ENCODE data around the gene TUBGCP2. TPM values are rescaled to one million over a fixed set of nuclear protein-coding genes. Genes with fewer than 3 reads are reported as not detected.
"Not testable (repeated sequence)": the region's sequence is repeated elsewhere in the genome, so short reads cannot be mapped to it uniquely, and the experiment has no call there.

TUBGCP2 gene
- total RNA-seq, 1 experiment from 2014 or later: 52.4 TPM

DNA sequence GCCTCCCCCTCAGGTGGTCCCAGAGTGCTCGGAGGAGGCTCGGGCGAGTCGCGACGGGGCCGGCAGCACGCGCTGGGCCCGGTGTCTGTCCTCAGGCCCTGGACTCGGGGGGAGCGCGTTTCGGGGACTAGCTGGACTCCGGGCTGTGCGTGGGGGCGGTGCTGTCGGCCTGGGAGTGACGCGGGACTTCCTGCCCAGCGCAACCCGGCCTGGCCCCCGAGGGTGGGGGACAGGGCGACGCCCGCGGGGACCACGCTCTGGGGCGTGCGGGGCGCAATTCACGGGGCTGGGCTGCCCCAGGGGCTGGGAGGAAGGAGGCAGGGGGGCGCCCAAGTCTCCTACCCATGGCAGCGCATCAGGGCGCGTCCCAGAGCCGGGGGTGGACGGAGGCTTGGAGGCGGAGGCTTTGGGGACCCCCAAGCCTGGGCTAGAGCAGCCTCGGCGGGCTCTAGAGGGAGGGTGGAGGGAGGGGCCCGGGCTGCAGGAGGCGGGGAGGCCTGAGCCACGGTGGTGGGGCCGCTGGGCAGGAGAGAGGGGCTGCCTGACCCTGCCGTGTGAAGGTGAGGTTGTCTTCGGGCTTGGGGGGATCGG lies 73.3 kb downstream of the TUBGCP2 start:
- Mint-ChIP-seq H3K36me3 (ENCODE audit: insufficient read depth in 1 of 3, low read depth in 3 of 3) (peaks cover 0 to 13% (median 0%) of the 10 kb centered on the region in 3 experiments; a peak in 3 of 7 replicates), H3K4me1 (peaks cover 19 to 28% of the 10 kb centered on the region in 2 experiments), H3K9me3 (peaks cover 0 to 4% of the 10 kb centered on the region in 2 experiments; a peak in 2 of 5 replicates), H3K27me3 (ENCODE audit: low read depth) (peaks cover 74% of the 10 kb centered on the region), H3K4me3 (peak overlapping the region; percentile 39 to 69; a peak in 3 of 5 replicates), H3K27ac (no peak overlapping the region)
- no peaks in the 10 kb centered on the region for H3K9me3 ChIP-seq (ENCODE audit: control insufficient read depth, low read depth, low read length)
- no peaks in the 10 kb centered on the region; the same call in 1 of the 2 replicates for H3K4me1 ChIP-seq (ENCODE audit: insufficient read depth, low read length)
- TF ChIP-seq, protein P1, sequence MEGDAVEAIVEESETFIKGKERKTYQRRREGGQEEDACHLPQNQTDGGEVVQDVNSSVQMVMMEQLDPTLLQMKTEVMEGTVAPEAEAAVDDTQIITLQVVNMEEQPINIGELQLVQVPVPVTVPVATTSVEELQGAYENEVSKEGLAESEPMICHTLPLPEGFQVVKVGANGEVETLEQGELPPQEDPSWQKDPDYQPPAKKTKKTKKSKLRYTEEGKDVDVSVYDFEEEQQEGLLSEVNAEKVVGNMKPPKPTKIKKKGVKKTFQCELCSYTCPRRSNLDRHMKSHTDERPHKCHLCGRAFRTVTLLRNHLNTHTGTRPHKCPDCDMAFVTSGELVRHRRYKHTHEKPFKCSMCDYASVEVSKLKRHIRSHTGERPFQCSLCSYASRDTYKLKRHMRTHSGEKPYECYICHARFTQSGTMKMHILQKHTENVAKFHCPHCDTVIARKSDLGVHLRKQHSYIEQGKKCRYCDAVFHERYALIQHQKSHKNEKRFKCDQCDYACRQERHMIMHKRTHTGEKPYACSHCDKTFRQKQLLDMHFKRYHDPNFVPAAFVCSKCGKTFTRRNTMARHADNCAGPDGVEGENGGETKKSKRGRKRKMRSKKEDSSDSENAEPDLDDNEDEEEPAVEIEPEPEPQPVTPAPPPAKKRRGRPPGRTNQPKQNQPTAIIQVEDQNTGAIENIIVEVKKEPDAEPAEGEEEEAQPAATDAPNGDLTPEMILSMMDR (conservative IDR thresholded peaks at IDR 0.05): no peak
- no peak overlapping the region for H3K56ac ChIP-seq (ENCODE audit: insufficient read length, low read depth, low read length)
- H3K4ac ChIP-seq (ENCODE audit: low read depth, low read length): no peak overlapping the region
- H3K14ac ChIP-seq (ENCODE audit: insufficient read depth, low read length): no peak overlapping the region; the same call in 1 of the 2 replicates
- H3K23me2 ChIP-seq (ENCODE audit: insufficient read length, low read depth, low read length, poor library complexity, severe bottlenecking): peaks cover 14% of the 10 kb centered on the region
- no peaks in the 10 kb centered on the region for H4K20me1 ChIP-seq (ENCODE audit: control insufficient read depth, insufficient read depth, insufficient read length)
- no peak overlapping the region for H3K23ac ChIP-seq (ENCODE audit: insufficient read length, low read depth, low read length)
- H2BK12ac ChIP-seq (ENCODE audit: insufficient read length, low read depth, low read length): no peak overlapping the region
- H2BK20ac ChIP-seq (ENCODE audit: low read depth, low read length, poor library complexity, severe bottlenecking): no peak overlapping the region
- no peak overlapping the region for H2BK5ac ChIP-seq (ENCODE audit: insufficient read length, low read length)
- H3K27me3 ChIP-seq (ENCODE audit: insufficient read depth, low read length): peaks cover 14% of the 10 kb centered on the region; the same call in 1 of the 2 replicates
- no peak overlapping the region for H4K5ac ChIP-seq (ENCODE audit: insufficient read length, low read depth, low read length)
- H3T11ph ChIP-seq (ENCODE audit: low read length): no peak overlapping the region
- H3K4me2 ChIP-seq (ENCODE audit: insufficient read depth, insufficient read length, low read length): peak overlapping the region; percentile 27
- H3K18ac ChIP-seq (ENCODE audit: insufficient read length, low read depth, low read length): no peak overlapping the region
- H3K79me1 ChIP-seq (ENCODE audit: insufficient read depth, low read depth, low read length, poor library complexity, severe bottlenecking): no peaks in the 10 kb centered on the region
- H4K8ac ChIP-seq (replicated peaks; ENCODE audit: insufficient read length, low read depth, low read length): no peak overlapping the region
- H2BK15ac ChIP-seq (ENCODE audit: low read depth, low read length): no peak overlapping the region
- H3K9ac ChIP-seq (ENCODE audit: extremely low read depth, insufficient read length, low read length): no peak overlapping the region
- no peak overlapping the region for H2AFZ ChIP-seq (ENCODE audit: low read length)
- no peak overlapping the region for H3K27ac ChIP-seq (ENCODE audit: insufficient read length, low read depth, low read length)
- H2BK120ac ChIP-seq (ENCODE audit: low read depth, low read length, poor library complexity, severe bottlenecking): no peak overlapping the region
- DNase-seq: no peak
- H4K91ac ChIP-seq (ENCODE audit: insufficient read length, low read depth, low read length): no peak overlapping the region
- WGBS (ENCODE audit: extremely low coverage, insufficient read length, low lambda C conversion rate): no CpG with 5 or more reads among the region's 48 CpGs
- no peak overlapping the region for H2AK5ac ChIP-seq (ENCODE audit: insufficient read length, low read length)
- H3K79me2 ChIP-seq (ENCODE audit: insufficient read depth, low read length): no peaks in the 10 kb centered on the region

DNA sequence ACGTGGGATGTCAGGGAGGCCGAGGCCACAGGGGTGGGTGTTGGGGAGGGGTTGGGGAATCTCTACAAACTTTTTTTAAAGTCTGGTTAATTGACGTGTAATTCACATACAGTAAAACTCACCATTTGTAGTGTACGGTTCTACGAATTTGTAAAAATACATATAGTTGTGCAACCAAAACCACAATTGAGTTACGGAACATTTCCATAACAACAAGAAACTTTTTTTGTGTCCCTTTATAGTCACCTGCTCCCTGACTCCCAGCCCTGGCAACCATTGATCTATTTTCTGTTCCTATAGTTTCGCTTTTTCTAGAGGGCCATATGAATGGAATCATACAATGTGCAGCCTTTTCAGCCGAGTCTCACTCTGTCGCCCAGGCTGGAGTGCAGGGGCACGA lies 73.9 kb downstream of the TUBGCP2 start:
- H3K79me1 ChIP-seq (ENCODE audit: insufficient read depth, low read depth, low read length, poor library complexity, severe bottlenecking); H2AFZ ChIP-seq (ENCODE audit: low read length); H3K79me2 ChIP-seq (ENCODE audit: insufficient read depth, low read length); H3K4me2 ChIP-seq (ENCODE audit: insufficient read depth, insufficient read length, low read length); H3K56ac ChIP-seq (ENCODE audit: insufficient read length, low read depth, low read length); H4K20me1 ChIP-seq (ENCODE audit: control insufficient read depth, insufficient read depth, insufficient read length); H2BK12ac ChIP-seq (ENCODE audit: insufficient read length, low read depth, low read length); H3K4ac ChIP-seq (ENCODE audit: low read depth, low read length); H4K8ac ChIP-seq (replicated peaks; ENCODE audit: insufficient read length, low read depth, low read length); H3K23ac ChIP-seq (ENCODE audit: insufficient read length, low read depth, low read length); H3K18ac ChIP-seq (ENCODE audit: insufficient read length, low read depth, low read length); H3K14ac ChIP-seq (ENCODE audit: insufficient read depth, low read length); H3K9me3 ChIP-seq (ENCODE audit: control insufficient read depth, low read depth, low read length); H2AK5ac ChIP-seq (ENCODE audit: insufficient read length, low read length); H4K5ac ChIP-seq (ENCODE audit: insufficient read length, low read depth, low read length); H2BK5ac ChIP-seq (ENCODE audit: insufficient read length, low read length); H3K27ac ChIP-seq (ENCODE audit: insufficient read length, low read depth, low read length); H2BK120ac ChIP-seq (ENCODE audit: low read depth, low read length, poor library complexity, severe bottlenecking); H3K27ac Mint-ChIP-seq; H2BK20ac ChIP-seq (ENCODE audit: low read depth, low read length, poor library complexity, severe bottlenecking); H3K9me3 Mint-ChIP-seq; H3K9ac ChIP-seq (ENCODE audit: extremely low read depth, insufficient read length, low read length); DNase-seq; H3T11ph ChIP-seq (ENCODE audit: low read length); H4K91ac ChIP-seq (ENCODE audit: insufficient read length, low read depth, low read length); H2BK15ac ChIP-seq (ENCODE audit: low read depth, low read length); H3K4me1 ChIP-seq (ENCODE audit: insufficient read depth, low read length): not testable (repeated sequence)
- Mint-ChIP-seq H3K4me1 (peaks cover 19 to 28% of the 10 kb centered on the region in 2 experiments), H3K27me3 (ENCODE audit: low read depth) (peaks cover 77% of the 10 kb centered on the region), H3K36me3 (ENCODE audit: insufficient read depth in 1 of 3, low read depth in 3 of 3) (peaks cover 0 to 11% (median 0%) of the 10 kb centered on the region in 3 experiments; a peak in 3 of 7 replicates), H3K4me3 (peak overlapping the region; percentile 24 to 67; a peak in 4 of 5 replicates)
- Histone ChIP-seq H3K27me3 (ENCODE audit: insufficient read depth, low read length) (peaks cover 14% of the 10 kb centered on the region; the same call in 1 of the 2 replicates), H3K23me2 (ENCODE audit: insufficient read length, low read depth, low read length, poor library complexity, severe bottlenecking) (peaks cover 14% of the 10 kb centered on the region)
- WGBS (ENCODE audit: extremely low coverage, insufficient read length, low lambda C conversion rate): no CpG with 5 or more reads among the region's 10 CpGs

Measured in H9 (cell line).